Lower leg skin (tissue), 3 donors: Measurements from ENCODE around the gene UGT1A4.

ENCODE experiments used
- POLR2A ChIP-seq, 2 donors: fragments of 450-650 bp; IDR thresholded peaks; one replicate each; pipeline ENCODE4 v1.6.1; 2016 to 2017; ENCODE audit warnings: antibody characterized with exemption in 2 of 2, mild to moderate bottlenecking in 1 of 2, moderate library complexity in 1 of 2
- TF ChIP-seq, protein P1 (sequence below), 3 donors: fragments of 450-650 bp; IDR thresholded peaks; one replicate each; pipeline ENCODE4 v1.5.1; 2016; ENCODE audit warnings: antibody characterized with exemption in 3 of 3, mild to moderate bottlenecking in 3 of 3, moderate library complexity in 2 of 3

DNA sequence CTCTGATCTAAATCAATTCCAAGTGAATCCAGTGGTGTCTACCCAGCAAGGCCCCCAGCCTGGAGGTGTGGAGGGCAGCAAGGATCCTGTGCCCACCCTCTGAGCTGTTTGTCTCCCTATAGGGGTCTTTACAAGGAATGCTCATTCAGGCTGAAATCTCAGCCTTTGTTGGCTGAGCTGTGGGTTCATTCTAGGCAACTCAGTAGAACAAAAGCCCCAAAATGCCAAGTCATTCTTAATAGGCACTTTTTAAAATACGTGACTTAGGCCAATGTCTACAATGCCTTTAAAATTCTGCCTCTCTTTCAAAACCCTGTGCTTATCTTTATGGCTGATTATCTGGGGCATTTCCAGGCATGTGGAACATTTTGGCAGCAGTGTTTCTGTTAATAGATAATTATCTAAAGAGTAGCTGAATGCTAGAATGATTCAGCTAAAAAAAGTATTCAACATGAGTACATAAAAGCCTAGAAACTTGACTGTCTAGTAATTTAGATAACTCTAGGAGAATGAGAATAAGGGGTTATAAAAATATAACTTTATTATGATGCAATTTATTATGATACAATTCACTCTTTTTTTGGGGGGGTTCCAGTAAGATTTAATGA, 18.4 kb upstream of the UGT1A4 start:
- TF ChIP-seq, protein P1, sequence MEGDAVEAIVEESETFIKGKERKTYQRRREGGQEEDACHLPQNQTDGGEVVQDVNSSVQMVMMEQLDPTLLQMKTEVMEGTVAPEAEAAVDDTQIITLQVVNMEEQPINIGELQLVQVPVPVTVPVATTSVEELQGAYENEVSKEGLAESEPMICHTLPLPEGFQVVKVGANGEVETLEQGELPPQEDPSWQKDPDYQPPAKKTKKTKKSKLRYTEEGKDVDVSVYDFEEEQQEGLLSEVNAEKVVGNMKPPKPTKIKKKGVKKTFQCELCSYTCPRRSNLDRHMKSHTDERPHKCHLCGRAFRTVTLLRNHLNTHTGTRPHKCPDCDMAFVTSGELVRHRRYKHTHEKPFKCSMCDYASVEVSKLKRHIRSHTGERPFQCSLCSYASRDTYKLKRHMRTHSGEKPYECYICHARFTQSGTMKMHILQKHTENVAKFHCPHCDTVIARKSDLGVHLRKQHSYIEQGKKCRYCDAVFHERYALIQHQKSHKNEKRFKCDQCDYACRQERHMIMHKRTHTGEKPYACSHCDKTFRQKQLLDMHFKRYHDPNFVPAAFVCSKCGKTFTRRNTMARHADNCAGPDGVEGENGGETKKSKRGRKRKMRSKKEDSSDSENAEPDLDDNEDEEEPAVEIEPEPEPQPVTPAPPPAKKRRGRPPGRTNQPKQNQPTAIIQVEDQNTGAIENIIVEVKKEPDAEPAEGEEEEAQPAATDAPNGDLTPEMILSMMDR (IDR thresholded peaks at IDR 0.05): no peak
- TF ChIP-seq POLR2A (IDR thresholded peaks at IDR 0.05): no peak
